MCF 10A (cell line): Measurements from ENCODE around the gene TNPO3. TPM values are rescaled to one million over a fixed set of nuclear protein-coding genes. Genes with fewer than 3 reads are reported as not detected.

ENCODE experiments used
- BruUV-seq: library from RNA; stranded (reverse); fragments of 400-500 nt; replicated peaks from 2 replicates; lab custom pipeline; 2021; lab: Mats Ljungman, UMichigan
- CTCF ChIA-PET: fragments of 300-600 bp; sonication (Branson Sonifier 250); formaldehyde crosslinking; extraction: SDS; loops from one replicate; lab custom pipeline; 2021; ENCODE audit warnings: antibody characterized with exemption, inconsistent platforms; lab: Yijun Ruan, JAX
- POLR2A ChIA-PET: fragments of 300-600, 350-650 bp; sonication (Branson Sonifier 250); formaldehyde crosslinking; extraction: SDS; loops from one replicate; lab custom pipeline; 2020; ENCODE audit warnings: antibody characterized with exemption, inconsistent platforms; lab: Yijun Ruan, JAX
- DNase-seq: peaks from one replicate; pipeline ENCODE4 v3.0.0-alpha.2; 2018; ENCODE audit not compliant: unreplicated experiment
- H3K27ac Mint-ChIP-seq: one replicate; pipeline ENCODE4 v1.8.0; 2022; ENCODE audit warnings: mild to moderate bottlenecking, low read depth, mixed read lengths; ENCODE audit not compliant: unreplicated experiment
- H3K27me3 Mint-ChIP-seq: one replicate; pipeline ENCODE4 v1.8.0; 2022; ENCODE audit warnings: mixed read lengths; ENCODE audit not compliant: insufficient read depth, unreplicated experiment
- H3K36me3 Mint-ChIP-seq: one replicate; pipeline ENCODE4 v1.8.0; 2022; ENCODE audit warnings: mild to moderate bottlenecking, moderate library complexity, mixed read lengths; ENCODE audit not compliant: insufficient read depth, unreplicated experiment
- H3K4me1 Mint-ChIP-seq: one replicate; pipeline ENCODE4 v1.8.0; 2022; ENCODE audit warnings: mixed read lengths; ENCODE audit not compliant: insufficient read depth, unreplicated experiment
- H3K4me3 Mint-ChIP-seq: one replicate; pipeline ENCODE4 v1.8.0; 2022; ENCODE audit warnings: mild to moderate bottlenecking, moderate library complexity, mixed read lengths; ENCODE audit not compliant: unreplicated experiment
- H3K9me3 Mint-ChIP-seq: one replicate; pipeline ENCODE4 v1.8.0; 2022; ENCODE audit warnings: mixed read lengths; ENCODE audit not compliant: unreplicated experiment
- intact Hi-C: fragments of 100-400 bp; cut with micrococcal nuclease; formaldehyde crosslinking; loops from 2 replicates; pipeline ENCODE4 v1.14.1; 2022
- total RNA-seq: library from RNA; stranded (reverse); gene quantifications from 2 replicates; pipeline ENCODE4 v1.2.3, GENCODE V29; 2022
- TF ChIP-seq, protein P1 (sequence below): fragments of 200-600 bp; IDR thresholded peaks from one replicate; pipeline ENCODE4 v1.8.0; 2022; ENCODE audit warnings: antibody characterized with exemption, mild to moderate bottlenecking; ENCODE audit not compliant: unreplicated experiment

TNPO3 gene
- total RNA-seq, 1 experiment from 2014 or later = 42.3 TPM

DNA sequence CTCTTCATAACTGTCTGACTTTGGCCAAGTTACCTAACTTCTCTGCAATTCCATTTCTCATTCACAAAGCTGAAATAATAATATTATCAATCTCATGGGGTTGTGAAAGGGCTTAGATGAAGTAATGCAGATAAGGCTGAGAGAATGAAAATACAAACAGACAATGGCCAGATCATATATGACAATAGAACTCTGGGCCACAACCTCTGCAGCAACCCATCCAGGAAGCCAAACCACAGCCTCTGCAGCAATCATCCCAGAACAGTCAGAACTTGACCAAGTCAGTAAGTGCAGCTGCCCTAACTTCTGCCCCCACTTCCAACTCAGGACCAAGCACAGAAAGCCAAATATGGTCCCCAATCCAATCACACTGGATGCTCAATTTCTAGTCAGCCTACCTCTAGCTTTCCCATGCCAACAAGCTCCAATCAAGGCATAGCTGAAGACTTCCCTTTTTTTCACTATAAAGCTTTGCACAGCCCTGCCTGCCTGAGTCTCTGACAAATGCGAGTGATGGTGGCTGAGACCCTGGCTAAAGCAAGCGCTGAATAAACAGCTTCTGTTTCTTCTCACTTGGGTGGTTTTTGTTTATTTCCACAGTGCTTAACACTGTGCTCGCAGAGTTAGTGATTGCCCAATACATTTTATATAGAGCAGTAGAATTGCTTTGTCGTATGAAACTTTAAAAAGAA is 34.8 kb upstream of the TNPO3 start:
- Mint-ChIP-seq H3K4me3 (no peak overlapping the region), H3K27ac (no peak overlapping the region), H3K4me1 (peaks cover 5% of the 10 kb centered on the region), H3K36me3 (no peaks in the 10 kb centered on the region), H3K27me3 (peaks cover 10% of the 10 kb centered on the region), H3K9me3 (no peaks in the 10 kb centered on the region)
- CTCF ChIA-PET = interaction anchor here (0.6 to 4.4 kb wide), 13 partner anchors 9 to 615 kb away, joined by 3 to 44 read pairs (median 4); no protein-coding TSS in a partner anchor
- POLR2A ChIA-PET = interaction anchor here (0.5 kb wide), 1 partner anchor 14 kb away, joined by 3 read pairs; no protein-coding TSS in a partner anchor
- TF ChIP-seq, protein P1, sequence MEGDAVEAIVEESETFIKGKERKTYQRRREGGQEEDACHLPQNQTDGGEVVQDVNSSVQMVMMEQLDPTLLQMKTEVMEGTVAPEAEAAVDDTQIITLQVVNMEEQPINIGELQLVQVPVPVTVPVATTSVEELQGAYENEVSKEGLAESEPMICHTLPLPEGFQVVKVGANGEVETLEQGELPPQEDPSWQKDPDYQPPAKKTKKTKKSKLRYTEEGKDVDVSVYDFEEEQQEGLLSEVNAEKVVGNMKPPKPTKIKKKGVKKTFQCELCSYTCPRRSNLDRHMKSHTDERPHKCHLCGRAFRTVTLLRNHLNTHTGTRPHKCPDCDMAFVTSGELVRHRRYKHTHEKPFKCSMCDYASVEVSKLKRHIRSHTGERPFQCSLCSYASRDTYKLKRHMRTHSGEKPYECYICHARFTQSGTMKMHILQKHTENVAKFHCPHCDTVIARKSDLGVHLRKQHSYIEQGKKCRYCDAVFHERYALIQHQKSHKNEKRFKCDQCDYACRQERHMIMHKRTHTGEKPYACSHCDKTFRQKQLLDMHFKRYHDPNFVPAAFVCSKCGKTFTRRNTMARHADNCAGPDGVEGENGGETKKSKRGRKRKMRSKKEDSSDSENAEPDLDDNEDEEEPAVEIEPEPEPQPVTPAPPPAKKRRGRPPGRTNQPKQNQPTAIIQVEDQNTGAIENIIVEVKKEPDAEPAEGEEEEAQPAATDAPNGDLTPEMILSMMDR = no peak
- DNase-seq = no peak
- intact Hi-C loops = no loop called here
- BruUV-seq = no TSS peak

DNA sequence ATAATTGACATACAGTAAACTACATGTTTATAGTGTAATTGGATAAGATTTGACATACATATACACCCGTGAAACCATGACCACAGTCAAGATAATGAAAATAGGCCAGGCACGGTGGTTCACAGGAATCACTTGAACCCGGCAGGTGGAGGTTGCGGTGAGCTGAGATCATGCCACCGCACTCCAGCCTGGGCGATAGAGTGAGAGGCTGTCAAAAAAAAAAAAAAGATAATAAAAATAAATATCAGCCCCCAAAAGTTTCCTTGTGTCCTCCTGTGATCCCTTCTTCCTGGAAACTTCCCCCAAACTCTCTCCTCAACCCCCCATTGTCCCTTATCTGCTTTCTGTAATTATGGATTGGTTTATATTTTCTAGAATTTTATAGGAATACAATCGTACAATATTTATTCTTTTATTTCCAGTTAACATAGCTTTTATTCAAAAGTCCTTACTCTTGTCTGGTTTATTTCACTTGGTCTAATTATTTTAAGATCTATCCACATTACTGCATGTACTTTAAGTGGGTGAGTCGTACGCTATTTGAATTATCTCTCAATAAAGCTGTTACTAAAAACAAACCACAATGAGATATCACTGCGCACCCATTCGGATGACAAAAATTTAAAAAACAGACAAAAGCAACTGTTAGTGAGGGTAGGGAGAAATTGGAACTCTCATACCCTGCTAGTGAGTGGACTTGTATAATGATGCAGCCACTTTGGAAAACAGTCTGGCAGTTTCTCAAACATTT is 30.1 kb upstream of the TNPO3 start:
- POLR2A ChIA-PET = no interaction called here
- intact Hi-C loops = no loop called here
- Mint-ChIP-seq H3K4me1 (no peaks in the 10 kb centered on the region), H3K27me3 (peaks cover 10% of the 10 kb centered on the region), H3K36me3 (no peaks in the 10 kb centered on the region), H3K27ac (no peak overlapping the region), H3K9me3 (no peaks in the 10 kb centered on the region), H3K4me3 (no peak overlapping the region)
- TF ChIP-seq, protein P1 = no peak
- DNase-seq = no peak
- CTCF ChIA-PET = interaction anchor here (0.5 to 1.1 kb wide), 2 partner anchors 26 to 79 kb away, joined by 3 to 4 read pairs; no protein-coding TSS in a partner anchor
- no TSS peak for BruUV-seq

- H3K9me3 Mint-ChIP-seq = no peaks in the 10 kb centered on the region
- CTCF ChIA-PET = interaction anchor here (0.6 to 1.1 kb wide), 5 partner anchors 8 to 342 kb away, joined by 3 to 4 read pairs (median 3); no protein-coding TSS in a partner anchor
- H3K4me3 Mint-ChIP-seq = no peak overlapping the region
- no peak overlapping the region for H3K27ac Mint-ChIP-seq
- no peak for DNase-seq
- H3K27me3 Mint-ChIP-seq = peaks cover 7% of the 10 kb centered on the region
- H3K36me3 Mint-ChIP-seq = no peaks in the 10 kb centered on the region
- POLR2A ChIA-PET = interaction anchor here (0.8 to 1.0 kb wide), 2 partner anchors 28 to 29 kb away, joined by 3 read pairs; partner anchors contain the start of gene TNPO3
- intact Hi-C loops = no loop called here
- TF ChIP-seq, protein P1 = no peak
- no peaks in the 10 kb centered on the region for H3K4me1 Mint-ChIP-seq
- BruUV-seq = no TSS peak
These were observed 28.6 kb upstream of the TNPO3 start for GRCh38 chr7:129083525-129083924.

GRCh38 chr7:129078455-129078854 is 23.5 kb upstream of the TNPO3 start:
- no peaks in the 10 kb centered on the region for H3K4me1 Mint-ChIP-seq
- DNase-seq = no peak
- ChIA-PET POLR2A (no interaction called here), CTCF (interaction anchor here (0.6 to 4.1 kb wide), 2 partner anchors 13 to 22 kb away, joined by 3 to 44 read pairs; no protein-coding TSS in a partner anchor)
- H3K9me3 Mint-ChIP-seq = no peaks in the 10 kb centered on the region
- H3K36me3 Mint-ChIP-seq = no peaks in the 10 kb centered on the region
- no peak overlapping the region for H3K27ac Mint-ChIP-seq
- H3K4me3 Mint-ChIP-seq = no peak overlapping the region
- intact Hi-C loops = no loop called here
- BruUV-seq = no TSS peak
- peaks cover 11% of the 10 kb centered on the region for H3K27me3 Mint-ChIP-seq
- TF ChIP-seq, protein P1 = no peak
